GM23248 (cell line): ENCODE measurements around the gene S100A16.

ENCODE experiments used
- EZH2 ChIP-seq: fragments of 200-600 bp; sonication (generic); IDR thresholded peaks from 2 replicates; pipeline ENCODE4 v1.6.1; 2018; ENCODE audit warnings: antibody characterized with exemption, mild to moderate bottlenecking; ENCODE audit not compliant: insufficient read depth, poor library complexity, severe bottlenecking
- EZH2phosphoT487 ChIP-seq: fragments of 200-600 bp; sonication (generic); IDR thresholded peaks from 2 replicates; pipeline ENCODE4 v1.6.1; 2018; ENCODE audit warnings: antibody characterized with exemption, moderate library complexity, mild to moderate bottlenecking, low read depth; ENCODE audit not compliant: insufficient read depth

DNA sequence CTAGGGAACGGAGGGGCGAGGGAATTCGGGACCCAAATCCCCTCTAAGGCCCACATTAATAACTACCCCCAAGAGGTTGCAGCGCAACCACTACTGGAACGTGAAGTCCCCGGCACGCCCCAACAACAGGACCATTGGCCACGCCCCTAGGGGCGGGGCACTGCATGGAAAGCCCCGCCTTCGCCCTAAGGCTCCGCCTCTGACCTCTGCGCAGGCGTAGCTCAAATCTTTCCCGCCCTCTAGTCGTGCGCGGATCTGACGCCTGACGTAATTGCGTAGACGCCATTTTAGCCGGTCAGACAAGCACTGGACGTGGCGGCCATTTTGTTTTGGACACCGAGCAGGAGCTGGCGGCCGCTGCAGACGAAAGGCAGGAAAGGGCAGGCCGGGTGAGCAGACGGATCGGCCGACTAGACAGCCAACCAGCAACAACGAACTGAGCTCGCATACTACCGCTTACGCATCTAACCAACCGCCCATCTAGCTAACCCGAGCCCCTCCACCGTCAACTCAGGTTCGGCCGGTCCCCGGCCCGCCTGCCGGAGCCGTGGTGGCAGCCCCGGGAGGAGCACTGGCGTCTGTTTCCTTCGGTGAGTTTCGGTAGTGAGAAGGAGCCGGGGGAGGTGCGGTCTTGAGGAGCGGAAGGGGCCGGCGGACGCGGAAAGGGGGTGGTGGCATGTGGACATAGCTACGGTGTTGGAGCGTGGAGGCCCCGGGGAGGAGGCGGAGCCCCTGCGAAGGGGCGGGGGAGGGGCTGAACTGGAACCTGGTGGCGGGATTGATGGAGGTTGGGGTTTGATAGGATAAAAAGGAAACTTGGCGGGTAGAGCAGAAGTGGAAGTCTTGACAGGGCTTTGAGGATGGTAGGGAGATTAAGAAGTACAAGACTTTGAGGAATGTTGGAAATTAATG, 21.1 kb upstream of the S100A16 start, which contains the start of gene CHTOP:
- TF ChIP-seq EZH2 (no peak), EZH2phosphoT487 (no peak)
